Stromal cell of bone marrow (primary cell): ENCODE results near the gene NNAT.

Source experiments
- DNase-seq: peaks from one replicate; pipeline ENCODE4 v3.0.0-alpha.2; 2012; ENCODE audit warnings: low read depth

Gene NNAT

DNA sequence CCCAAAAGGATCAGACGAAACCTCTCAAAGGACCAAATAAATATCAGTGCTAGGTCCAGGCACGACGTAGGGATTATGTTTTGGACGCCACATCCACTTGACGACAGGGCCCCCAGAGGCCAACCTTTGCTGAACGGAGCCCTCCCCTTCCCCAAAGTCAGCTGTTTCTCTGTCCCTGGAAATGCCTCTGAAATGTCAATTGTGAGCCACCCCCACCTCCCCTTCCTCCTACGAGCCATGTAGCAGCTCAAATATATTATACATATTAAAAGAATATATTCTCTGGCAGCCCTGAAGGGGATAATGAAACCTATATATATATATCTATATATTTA, 46.2 kb downstream of the NNAT start:
- DNase-seq, result no peak

DNA sequence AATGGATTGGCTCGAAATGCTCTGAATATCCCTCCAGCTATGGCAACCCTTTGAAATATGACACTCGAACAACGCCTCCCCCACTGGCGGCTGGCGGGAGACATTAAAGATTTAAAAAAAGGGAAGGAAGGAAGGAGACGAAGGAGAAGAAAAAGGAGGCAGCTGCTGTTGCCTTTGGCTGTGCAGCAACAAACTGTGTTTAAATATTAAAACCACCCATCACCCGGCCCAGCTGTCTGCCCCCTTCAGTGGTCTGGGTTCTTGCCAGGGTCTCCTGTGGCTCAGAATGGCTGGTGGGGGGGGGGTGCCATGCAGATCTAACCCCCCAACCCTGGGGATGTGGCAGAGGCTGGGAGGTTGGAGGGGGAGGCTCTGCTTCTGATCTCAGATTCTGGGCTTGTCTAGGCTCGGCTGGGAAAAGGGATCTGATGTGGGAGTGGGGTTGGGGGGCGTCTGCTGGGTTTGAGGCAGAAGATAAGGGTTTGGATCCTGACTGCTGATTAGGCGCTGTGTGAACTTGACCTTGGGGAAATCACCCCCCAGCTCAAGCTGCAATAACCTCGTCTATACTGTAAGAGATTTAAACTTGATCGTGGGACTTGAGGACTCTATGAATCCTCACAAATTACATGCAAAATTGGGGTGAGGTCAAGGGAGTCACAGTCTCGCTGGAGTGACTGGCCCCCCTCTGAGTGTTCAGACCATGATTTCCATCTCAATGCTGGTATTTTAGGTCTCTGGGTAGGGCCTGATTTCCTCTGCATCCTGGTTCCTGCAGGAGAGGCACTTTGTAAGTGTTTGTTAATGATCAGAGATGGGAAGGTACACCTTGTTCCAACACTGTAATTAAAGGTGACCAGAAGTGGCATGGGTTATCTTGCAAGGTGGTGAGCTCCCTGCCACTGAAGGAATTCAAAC, 46.9 kb downstream of the NNAT start:
- DNase-seq, result no peak

DNA sequence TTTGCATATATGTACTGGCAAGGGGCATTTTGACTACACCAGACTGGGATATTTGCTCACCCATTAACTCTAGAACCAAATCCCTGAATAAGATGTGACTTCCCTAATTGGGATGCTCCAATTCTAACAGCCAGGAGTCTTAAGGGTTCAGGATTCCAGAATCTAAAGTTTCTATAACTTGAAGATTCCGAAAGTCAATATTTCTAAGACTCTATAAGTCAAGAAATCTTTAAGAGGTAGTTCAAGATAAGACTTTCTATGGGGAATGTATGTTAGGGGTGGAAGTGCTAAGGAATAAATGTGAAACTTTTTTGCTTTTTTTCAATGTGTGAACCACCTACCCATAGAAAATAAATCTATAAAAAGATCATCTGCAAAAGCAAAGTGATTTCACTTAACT, 49.4 kb downstream of the NNAT start:
- DNase-seq, result no peak

GRCh38 chr20:37571033-37571432, 50.0 kb downstream of the NNAT start:
- DNase-seq, result no peak
